Spleen (tissue), 7 donors: ENCODE results near the gene RNF7.

Experiments used
- POLR2A ChIP-seq, 3 donors: fragments of 450-650 bp; IDR thresholded peaks; one replicate each; pipeline ENCODE4 v1.5.1; 2017; ENCODE audit warnings: antibody characterized with exemption in 3 of 3, mild to moderate bottlenecking in 1 of 3
- TF ChIP-seq, protein P1 (sequence below), 11 experiments: fragments of 200-600 bp in 7 of 11; fragments of 450-650 bp in 4 of 11; sonication (generic) in 4 of 11; IDR thresholded peaks in 8 of 11; conservative IDR thresholded peaks in 3 of 11; 1 replicate in 7 of 11; 2 replicates in 4 of 11; pipeline versions ENCODE4 v1.4.0 to v1.8.0; 2016 to 2021; ENCODE audit warnings: antibody characterized with exemption in 11 of 11, inconsistent platforms in 4 of 11, mild to moderate bottlenecking in 1 of 11
- donor health status: DM: no; HTN: no; CAD: no; lungs with moderate emphysema.
- donor health status: DM: no; HTN: no; CAD: no.
- donor health status: DM: no; HTN: no; CAD: no.

DNA sequence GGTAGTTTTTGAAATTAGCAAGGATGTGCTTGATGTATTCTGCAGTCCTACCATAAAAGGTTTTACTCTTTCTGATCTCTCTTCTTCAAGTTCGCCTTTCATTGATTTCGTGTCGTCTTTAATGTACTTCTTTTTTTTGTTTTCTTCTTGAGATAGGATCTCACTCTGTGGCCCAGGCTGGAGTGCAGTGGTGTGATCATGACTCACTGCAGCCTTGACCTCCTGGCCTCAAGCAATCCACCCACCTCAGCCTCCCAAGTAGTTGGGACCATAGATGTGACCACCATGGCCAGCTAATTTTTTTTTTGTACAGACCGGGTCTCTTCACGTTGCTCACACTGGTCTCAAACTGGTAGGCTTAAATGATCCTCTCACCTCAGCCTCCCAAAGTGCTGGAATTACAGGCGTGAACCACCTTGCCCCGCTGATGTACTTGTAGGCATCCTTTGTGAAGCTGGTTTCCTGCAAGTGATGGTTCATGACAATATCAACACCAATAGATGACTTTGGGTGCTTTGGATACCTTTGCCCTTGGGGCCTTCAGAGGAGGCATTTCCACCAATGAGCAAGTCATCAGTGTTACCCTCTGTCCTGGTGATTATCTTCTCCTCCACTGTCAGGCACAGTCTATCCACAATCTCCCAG, 28.9 kb upstream of the RNF7 start:
- no peak for TF ChIP-seq POLR2A (IDR thresholded peaks at IDR 0.05)
- TF ChIP-seq, protein P1, sequence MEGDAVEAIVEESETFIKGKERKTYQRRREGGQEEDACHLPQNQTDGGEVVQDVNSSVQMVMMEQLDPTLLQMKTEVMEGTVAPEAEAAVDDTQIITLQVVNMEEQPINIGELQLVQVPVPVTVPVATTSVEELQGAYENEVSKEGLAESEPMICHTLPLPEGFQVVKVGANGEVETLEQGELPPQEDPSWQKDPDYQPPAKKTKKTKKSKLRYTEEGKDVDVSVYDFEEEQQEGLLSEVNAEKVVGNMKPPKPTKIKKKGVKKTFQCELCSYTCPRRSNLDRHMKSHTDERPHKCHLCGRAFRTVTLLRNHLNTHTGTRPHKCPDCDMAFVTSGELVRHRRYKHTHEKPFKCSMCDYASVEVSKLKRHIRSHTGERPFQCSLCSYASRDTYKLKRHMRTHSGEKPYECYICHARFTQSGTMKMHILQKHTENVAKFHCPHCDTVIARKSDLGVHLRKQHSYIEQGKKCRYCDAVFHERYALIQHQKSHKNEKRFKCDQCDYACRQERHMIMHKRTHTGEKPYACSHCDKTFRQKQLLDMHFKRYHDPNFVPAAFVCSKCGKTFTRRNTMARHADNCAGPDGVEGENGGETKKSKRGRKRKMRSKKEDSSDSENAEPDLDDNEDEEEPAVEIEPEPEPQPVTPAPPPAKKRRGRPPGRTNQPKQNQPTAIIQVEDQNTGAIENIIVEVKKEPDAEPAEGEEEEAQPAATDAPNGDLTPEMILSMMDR (IDR thresholded peaks at IDR 0.05 in 8 of 11, conservative IDR thresholded peaks at IDR 0.05 in 3 of 11) = no peak
